ENCODE results near the gene TNFAIP8L1.

TNFAIP8L1 gene

GRCh38 chr19:4609878-4610511 is 29.3 kb upstream of the TNFAIP8L1 start:
- H3K4me3 ChIP-seq (replicated peaks in 1 of 2; ENCODE audit: low read depth in 2 of 2, low read length in 2 of 2) = no peak overlapping the region
- TF ChIP-seq CTCF (IDR thresholded peaks at IDR 0.05; ENCODE audit: low read depth, low read length) = no peak
- no peak for DNase-seq (ENCODE audit: low read depth in 2 of 2)

DNA sequence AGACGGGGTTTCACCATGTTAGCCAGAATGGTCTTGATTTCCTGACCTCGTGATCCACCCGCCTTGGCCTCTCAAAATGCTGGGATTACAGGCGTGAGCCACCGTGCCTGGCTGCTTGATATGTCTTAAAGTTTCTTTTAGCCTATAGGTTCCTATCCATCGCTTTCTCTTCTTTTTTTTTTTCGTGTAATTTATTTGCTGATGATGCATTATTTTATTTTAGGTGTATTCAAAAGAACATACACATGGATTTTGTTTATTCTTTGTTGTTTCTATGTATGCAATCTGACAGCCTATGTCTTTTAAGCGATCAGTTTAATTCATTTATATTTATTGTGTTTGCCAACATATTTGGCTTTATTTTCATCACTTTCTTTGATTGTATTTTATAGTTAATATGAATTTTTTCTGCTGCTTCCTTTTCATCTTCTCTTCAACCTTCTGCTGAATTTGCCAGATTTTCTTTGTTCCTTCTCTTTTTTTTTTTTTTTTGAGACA is 26.0 kb upstream of the TNFAIP8L1 start:
- no peak for DNase-seq (ENCODE audit: low read depth in 2 of 2)
- no peak overlapping the region for H3K4me3 ChIP-seq (replicated peaks in 1 of 2; ENCODE audit: low read depth in 2 of 2, low read length in 2 of 2)
- no peak for TF ChIP-seq CTCF (IDR thresholded peaks at IDR 0.05; ENCODE audit: low read depth, low read length)

- H3K4me3 ChIP-seq (replicated peaks in 1 of 2; ENCODE audit: low read depth in 2 of 2, low read length in 2 of 2) = no peak overlapping the region
- TF ChIP-seq CTCF (IDR thresholded peaks at IDR 0.05; ENCODE audit: low read depth, low read length) = no peak
- no peak for DNase-seq (ENCODE audit: low read depth in 2 of 2)
These were observed 21.3 kb upstream of the TNFAIP8L1 start for GRCh38 chr19:4618019-4618418.

- no peak for DNase-seq (ENCODE audit: low read depth in 2 of 2)
- TF ChIP-seq CTCF (IDR thresholded peaks at IDR 0.05; ENCODE audit: low read depth, low read length) = no peak
- no peak overlapping the region for H3K4me3 ChIP-seq (replicated peaks in 1 of 2; ENCODE audit: low read depth in 2 of 2, low read length in 2 of 2)
These were observed 19.5 kb upstream of the TNFAIP8L1 start for GRCh38 chr19:4619668-4620294.

DNA sequence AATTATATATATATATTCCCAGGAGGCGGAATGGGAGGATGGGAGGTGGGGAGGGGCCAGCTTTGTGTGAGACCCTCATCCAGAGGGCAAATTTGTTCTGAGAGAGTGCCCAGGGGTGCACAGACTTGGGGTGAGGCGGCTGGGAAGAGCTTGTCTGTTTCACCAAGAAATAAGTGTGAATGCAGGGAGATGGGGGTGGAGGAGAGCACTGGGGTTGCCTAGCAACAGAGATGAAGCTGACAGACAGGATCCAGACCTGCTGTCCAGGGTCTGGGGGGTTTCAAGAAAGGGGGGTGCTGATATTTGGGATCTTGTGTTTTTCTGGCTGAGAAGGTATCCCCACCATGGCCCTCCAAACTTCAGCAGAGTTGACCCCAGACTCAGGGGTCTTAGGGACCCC is 18.6 kb upstream of the TNFAIP8L1 start:
- H3K4me3 ChIP-seq (replicated peaks in 1 of 2; ENCODE audit: low read depth in 2 of 2, low read length in 2 of 2) = no peak overlapping the region
- no peak for TF ChIP-seq CTCF (IDR thresholded peaks at IDR 0.05; ENCODE audit: low read depth, low read length)
- DNase-seq (ENCODE audit: low read depth in 2 of 2) = no peak

DNA sequence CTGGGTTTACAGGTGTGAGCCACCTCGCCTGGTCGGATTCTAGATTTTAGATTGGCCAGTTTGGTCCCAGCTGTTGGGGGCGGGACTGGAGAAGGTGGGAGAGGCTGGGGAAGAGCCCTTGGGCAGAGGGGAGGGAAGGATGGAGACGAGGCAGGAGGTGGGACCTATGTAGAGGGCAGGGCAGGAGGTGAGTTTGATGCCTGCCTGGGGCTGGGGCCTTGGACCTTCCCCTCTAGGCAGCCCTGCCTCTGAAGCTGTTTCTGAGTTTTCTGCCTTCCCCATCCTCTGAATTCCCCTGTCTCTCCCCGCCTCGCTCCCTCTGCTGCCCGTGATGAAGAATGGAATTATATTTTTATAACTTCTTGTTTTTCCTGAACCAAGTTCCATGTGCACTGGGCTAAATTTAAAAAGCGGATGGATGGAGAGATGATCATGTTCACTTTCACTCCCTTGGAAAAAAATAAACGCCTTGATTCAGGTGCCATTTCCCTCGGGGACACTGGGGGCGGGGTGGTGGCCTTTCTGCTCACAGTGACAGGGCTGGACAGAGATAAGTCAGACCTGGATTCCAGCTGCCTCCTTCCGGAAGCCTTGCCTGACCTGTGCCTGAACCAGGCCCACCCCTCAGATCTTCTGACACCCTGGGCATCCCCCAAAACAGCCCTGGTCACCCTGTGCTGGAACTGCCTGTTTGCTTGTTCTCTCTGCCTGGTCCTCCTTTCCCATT is 16.5 kb upstream of the TNFAIP8L1 start:
- TF ChIP-seq CTCF (IDR thresholded peaks at IDR 0.05; ENCODE audit: low read depth, low read length) = no peak
- DNase-seq (ENCODE audit: low read depth in 2 of 2) = no peak
- no peak overlapping the region for H3K4me3 ChIP-seq (replicated peaks in 1 of 2; ENCODE audit: low read depth in 2 of 2, low read length in 2 of 2)

Measured in cardiac fibroblast (primary cell).